Ovary (tissue), 3 donors: ENCODE data around the gene SDR42E2.

Source experiments
- CTCF ChIP-seq, 3 donors: fragments of 450-650 bp in 2 of 3; fragments of 200-600 bp in 1 of 3; IDR thresholded peaks; one replicate each; pipeline versions ENCODE4 v1.5.1 to v1.8.0; 2016 to 2022; ENCODE audit warnings: antibody characterized with exemption in 3 of 3, mild to moderate bottlenecking in 1 of 3
- POLR2A ChIP-seq: fragments of 450-650 bp; IDR thresholded peaks from one replicate; pipeline ENCODE4 v1.6.1; 2017; ENCODE audit warnings: antibody characterized with exemption, mild to moderate bottlenecking, moderate library complexity
- donor health status: DM: no; HTN: no; CAD: no.

GRCh38 chr16:22162656-22163009 lies 327 bp downstream of the SDR42E2 start:
- TF ChIP-seq CTCF (IDR thresholded peaks at IDR 0.05) (no peak), POLR2A (no peak)
